ENCODE results near the gene C1RL.

DNA sequence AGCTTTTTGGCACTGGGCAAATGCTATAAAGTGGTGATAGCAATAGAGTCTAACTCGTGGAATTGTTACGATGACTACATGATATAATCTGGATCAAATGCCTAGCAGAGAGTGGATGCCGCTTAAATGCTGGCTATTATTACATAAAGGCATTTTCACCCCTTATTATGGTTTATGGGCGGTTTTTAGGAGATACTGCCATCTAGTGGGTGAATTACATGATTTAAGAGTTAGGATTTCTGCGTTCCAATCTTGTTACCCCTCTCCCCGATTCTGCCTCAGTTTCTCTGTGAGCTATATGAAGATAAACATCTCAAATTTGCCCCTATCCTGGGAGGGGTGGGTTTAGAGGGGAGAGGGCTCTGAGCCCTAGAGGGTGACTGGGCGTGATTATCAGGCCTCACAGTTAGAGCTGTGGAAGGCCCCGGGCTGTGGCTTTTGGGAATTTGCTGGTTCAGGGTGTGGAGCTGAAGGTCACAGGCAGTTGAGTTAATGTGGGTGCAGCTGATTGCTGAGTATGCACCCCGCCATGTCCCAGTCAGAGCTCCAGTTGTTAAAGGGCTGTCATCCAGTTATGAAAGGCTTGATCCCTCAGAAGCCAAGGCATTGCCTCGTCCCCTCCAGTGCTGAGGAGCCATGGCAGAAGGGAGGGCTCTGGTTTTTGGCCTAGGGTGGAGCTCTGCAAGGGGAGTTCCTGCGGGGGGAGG is 35.6 kb upstream of the C1RL start:
- peak; percentile 73 for TF ChIP-seq CTCF (conservative IDR thresholded peaks at IDR 0.05; ENCODE audit: low read depth, low read length)
- no peak for TF ChIP-seq EZH2 (IDR thresholded peaks at IDR 0.05; ENCODE audit: borderline replicate concordance, low read depth, low read length, poor library complexity, severe bottlenecking)

Data from A673 (cell line).